Stimulated activated CD8-positive, alpha-beta memory T cell treated with anti-CD3 and anti-CD28 coated beads, Interleukin-7, amount 100 ng/mL, for 4 hours (primary cell): ENCODE measurements around the gene RARRES1.
"Not testable (repeated sequence)": the region's sequence is repeated elsewhere in the genome, so short reads cannot be mapped to it uniquely, and the experiment has no call there.

Source experiments
- DNase-seq, 2 donors: peaks; one replicate each; pipeline ENCODE4 v3.0.0-alpha.2; 2020; ENCODE audit warnings: low read depth in 2 of 2

The RARRES1 gene

DNA sequence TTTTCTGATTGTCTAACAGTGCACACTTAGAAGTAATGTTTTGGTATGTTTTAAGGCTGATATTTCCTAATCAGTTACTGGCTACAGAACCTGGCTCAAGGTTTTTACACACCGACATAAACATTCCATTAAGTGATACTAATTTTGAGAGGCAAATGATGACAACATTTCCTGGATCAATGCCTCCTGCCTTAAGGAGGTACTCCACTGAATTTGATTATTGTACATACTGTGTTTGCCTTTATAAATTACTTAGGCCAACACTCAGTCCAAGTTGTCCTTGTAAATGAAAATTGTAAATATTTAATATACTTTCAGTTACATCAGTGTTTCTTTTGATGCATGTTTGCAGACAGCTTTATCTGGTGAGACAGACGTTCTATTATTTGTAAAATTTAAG lies 35.6 kb downstream of the RARRES1 start:
- no peak for DNase-seq

DNA sequence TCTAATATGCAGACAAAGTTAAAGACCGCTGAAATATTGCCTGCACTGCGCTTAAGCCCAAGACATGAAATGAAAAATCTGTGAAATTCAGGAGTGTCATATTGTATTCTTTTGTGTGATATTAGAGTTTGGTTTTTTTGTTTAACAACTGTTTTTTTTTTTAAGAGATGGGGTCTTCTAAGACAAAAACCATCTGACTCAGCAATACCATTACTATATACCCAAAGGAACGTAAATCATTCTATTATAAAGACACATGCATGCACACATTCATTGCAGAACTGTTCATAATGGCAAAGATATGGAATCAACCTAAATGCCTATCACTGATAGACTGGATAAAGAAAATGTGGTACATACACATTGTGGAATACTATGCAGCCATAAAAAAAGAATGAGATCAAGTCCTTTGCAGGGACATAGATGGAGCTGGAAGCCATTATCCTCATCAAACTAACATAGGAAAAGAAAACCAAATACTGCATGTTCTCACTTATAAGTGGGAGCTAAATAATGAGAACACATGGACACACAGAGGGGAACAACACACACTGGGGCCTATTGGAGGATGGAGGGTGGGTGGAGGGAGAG lies 38.3 kb downstream of the RARRES1 start:
- not testable (repeated sequence) for DNase-seq

DNA sequence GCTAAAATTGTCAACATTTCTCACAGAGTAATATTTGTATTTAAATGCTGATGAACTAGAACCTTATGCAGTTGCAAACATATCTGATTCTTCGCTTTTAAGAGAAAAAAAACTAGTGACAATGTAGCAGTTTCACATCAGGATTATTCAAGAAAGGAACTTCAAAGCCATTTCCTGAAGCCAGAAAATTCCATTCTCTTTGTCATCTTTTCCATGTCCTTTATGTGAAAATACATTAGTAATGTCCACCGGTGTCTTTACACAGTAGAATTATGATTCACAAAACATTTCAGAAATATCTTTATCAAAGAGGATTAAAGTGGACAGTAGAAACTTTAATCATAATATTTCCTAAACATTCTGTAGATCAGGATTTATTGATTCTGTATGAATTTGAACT lies 47.1 kb downstream of the RARRES1 start:
- no peak for DNase-seq

DNA sequence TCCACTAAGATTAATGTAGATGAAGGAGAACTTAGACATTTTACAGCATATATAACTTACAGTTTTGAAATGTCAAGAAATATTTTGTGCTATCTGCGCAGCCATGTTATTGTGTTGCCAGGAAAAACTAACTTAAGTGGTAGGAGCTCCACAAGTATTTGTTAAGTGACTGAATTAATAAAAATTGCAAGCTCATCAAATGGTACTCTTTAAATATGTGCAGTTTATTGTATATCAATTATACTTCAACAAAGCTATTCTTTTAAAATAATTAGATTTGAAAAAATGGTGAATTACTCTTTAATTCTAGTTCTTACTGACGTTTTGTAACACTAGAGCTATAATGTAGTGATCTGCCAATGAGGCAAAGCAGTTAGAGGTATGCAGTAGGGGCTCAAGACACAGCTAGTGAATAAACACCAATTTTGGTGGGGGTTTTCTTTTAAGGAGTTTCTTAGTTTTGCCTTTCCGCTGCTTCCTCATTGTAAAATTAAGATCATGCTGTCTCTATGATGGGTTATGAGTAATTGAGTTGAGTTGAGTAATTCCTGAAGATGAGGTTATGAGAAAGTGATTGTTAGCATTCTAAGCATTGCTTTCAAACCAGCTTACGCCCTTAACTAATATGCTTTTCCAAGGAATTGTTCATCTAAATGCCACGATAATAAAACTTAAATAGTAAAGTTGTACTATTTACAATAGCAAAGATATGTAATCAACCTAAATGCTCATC lies 48.9 kb downstream of the RARRES1 start:
- no peak for DNase-seq

DNA sequence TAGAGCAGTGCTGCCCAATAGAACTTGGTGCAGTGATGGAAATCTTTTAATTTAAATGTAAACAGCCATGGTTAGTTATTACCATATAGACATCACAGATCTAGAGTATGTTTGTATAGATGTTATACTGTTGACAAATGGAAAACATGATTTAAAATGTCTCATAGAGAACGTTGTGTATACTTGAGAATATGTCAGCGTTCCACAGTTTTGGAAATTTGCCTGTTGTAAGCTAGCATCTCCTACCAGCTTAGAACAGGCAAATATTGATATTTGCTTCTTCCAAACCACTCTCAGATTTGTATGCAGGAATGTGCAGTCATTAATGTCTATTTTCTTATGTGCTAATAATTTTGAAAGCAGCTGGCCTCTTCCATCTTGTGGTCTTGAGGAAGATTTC lies 51.4 kb downstream of the RARRES1 start:
- DNase-seq = no peak

DNA sequence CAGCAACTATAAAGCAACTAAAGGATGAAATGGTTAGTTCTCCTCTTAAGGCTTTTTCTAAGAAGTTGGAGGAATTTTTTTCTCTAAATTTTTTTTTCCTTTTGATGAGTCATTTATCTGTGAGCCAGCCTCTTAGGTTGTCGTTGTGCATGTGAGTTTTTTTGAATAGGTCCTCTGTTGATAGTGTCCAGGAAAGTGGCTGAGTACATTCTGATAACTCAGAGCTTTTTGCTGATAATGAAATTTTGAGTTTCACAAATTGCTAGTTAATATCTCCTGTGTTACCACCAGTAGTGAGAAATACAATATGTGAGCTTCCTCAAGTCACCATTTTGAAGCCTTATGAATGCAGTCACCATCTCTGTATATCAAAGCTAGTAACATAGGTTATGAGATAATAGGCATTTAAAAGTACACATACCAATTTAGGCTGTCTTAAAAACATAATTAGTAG lies 52.7 kb downstream of the RARRES1 start:
- no peak for DNase-seq

DNA sequence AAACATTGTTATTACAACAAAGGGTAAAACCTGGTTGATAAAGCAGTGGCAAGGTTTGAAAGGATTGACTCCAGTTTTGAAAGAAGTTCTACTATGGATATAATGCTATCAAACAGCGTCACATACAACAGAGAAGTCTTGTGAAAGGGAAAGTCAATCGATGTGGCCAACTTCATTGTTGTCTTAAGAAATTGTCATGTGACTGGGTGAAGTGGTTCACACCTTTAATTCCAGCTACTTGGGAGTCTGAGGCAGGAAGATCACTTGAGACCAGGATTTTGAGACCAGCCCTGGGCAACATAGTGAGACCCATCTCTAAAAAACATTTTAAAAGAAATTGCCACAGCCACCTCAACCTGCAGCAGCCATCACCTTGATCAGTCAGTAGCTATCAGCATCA lies 53.6 kb downstream of the RARRES1 start:
- DNase-seq = no peak

DNA sequence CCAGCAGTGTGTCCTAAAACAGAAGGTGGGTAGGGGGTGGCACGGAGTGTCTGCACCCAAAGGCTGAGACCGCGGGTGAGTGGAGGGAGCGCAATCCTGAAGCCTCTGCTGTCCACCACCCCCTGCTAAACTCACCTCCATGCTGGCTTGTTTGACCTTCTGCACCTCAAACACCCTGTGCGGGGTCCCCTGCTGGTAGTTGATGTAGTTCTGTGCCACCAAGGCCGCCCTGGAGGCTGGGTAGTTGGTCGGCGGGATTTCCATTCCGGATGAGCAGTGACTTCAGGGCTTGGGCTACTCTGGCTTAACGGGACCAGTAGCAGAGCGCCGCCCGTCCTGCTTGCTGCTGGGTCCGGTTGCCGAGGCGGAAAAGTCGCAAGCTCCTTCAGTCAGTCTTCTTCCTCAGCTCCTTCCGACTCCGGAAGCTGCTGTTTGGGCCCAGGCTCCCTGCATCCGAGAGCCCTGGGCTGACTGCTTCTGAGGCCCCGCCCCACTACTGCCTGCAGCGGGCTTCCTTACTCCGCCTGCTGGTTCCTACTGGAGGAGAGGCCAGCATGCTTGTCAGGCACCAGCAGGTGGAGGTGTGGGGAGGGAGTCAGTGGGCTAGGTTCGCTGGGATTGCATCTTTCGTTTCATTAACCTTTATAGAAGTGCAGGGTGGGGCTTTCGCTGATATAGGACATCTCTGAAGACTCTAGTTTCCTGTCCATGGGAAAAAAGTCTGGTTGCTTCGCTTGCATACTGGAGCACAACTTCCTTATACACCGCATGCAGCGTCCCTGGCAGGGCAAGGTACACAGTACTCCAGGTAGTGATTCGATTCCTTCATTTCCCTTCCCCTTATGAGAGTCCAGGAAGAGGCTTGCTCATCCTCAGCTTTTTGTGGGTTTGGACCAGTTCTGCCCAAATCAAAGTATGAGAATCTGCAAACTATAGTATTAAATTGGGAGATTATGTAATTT lies 59.8 kb downstream of the RARRES1 start, which contains the start of gene LXN:
LXN (minus strand) TSS at position 434 of the 962 bp plus-strand sequence; CDS start at position 264, 170 bp downstream.
- peak; percentile 39 to 60 for DNase-seq

DNA sequence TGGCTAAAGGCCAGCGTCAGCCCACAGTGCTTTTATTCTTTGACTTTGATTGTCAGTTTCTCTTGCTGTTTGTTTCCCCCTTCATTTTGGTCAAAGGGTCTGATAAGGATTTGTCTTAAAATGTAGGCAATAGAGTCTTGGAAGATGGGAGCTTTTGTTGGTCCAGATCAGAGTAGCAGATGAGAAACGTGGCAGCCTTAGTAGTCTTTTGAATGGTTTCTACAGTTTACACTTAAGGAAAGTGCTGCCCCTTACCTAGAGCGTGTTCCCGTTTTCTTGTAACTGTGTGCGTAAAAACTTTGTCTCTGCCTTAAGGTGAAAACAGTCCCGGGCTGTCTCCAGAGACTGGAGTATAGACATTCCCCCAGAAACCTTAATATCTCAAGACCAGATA lies 60.4 kb downstream of the RARRES1 start:
- no peak for DNase-seq

DNA sequence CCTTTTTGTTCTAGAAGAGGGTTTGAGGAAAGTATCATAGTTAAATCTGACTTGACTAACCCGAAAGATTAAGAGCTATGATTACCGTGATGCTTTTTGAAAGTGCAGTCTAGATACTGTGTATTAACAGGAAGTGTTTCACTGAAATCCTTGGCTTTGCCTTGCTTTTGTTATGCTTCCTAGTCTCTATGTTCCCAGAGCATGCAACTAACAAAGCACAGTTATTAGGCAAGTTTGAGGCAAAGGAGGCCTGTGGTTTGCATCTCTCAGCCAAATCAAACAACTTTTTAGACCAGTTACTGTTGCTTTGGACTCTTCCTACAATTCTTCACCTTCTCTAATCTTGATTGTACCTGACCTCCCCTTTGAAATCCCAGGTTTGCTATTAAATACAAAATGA lies 63.8 kb downstream of the RARRES1 start:
- DNase-seq = no peak

DNA sequence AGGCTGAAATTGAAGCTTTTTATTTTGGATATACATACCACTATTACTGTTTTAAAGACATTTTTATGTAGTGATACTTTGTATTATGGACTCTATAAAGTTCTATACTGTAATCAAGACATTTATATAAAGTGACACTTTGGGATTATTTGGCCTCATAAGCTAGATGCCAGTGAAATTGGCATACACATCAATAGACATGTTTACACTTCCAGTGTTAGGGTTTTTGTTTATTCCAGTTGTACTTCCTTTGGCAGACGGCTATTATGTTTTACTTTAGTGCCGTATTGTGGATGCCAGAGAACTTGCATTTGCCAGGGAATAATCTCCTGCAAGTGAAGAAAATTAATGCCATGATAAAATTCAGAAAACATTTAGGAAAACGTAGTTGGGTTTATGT lies 65.8 kb downstream of the RARRES1 start:
- no peak for DNase-seq

DNA sequence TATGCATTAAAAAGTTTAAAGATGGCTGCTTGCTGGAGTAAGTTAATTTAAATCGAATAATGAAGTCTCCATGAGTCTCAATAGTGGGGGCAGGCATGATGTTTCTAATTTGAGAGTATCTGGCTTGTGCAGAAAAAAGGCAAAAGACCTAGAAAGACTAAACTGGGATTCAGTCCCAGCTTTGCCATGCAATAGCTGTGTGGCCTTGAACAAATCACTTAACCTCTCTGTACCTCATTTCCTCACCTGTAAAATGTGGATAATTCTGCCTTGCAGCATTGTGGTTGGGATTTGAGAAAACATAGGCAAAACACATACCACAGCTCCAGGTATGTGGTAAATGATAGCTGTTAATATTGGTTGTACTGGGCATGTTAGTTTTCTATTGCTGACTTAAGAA lies 68.4 kb downstream of the RARRES1 start:
- DNase-seq = no peak

DNA sequence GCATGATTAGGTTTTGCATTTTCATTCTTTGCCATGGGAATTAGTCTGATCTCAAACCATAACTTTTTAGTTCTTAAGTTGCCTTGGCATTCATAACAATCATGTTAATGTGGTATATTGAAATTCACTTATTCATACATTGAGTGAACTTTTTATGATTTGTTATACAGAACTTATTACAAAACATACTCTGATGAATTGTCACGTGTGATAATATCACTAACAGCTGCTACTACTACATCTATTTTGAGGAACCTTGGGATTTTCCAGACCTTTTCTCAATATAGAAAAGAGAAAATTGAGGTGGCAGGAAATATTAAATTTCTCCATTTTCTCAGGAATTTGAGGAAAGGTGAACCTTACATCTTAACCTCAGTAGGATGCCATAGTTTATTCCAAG lies 69.0 kb downstream of the RARRES1 start:
- no peak for DNase-seq

DNA sequence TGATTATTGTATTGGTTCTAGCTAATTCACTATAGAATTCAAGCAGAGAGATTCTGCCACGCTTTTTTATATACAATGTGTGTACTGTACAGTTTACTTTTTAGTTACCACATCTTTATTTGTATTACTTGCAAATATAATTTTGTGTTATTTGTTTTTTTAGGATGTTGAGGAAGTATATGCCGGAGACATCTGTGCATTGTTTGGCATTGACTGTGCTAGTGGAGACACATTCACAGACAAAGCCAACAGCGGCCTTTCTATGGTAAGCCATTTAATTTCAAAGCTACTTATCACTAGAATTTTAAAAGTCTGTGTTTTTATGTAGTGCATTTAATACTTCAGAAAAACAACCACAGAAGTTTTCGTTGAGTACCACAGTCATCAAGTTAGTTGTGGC lies 71.5 kb downstream of the RARRES1 start:
- DNase-seq = no peak

DNA sequence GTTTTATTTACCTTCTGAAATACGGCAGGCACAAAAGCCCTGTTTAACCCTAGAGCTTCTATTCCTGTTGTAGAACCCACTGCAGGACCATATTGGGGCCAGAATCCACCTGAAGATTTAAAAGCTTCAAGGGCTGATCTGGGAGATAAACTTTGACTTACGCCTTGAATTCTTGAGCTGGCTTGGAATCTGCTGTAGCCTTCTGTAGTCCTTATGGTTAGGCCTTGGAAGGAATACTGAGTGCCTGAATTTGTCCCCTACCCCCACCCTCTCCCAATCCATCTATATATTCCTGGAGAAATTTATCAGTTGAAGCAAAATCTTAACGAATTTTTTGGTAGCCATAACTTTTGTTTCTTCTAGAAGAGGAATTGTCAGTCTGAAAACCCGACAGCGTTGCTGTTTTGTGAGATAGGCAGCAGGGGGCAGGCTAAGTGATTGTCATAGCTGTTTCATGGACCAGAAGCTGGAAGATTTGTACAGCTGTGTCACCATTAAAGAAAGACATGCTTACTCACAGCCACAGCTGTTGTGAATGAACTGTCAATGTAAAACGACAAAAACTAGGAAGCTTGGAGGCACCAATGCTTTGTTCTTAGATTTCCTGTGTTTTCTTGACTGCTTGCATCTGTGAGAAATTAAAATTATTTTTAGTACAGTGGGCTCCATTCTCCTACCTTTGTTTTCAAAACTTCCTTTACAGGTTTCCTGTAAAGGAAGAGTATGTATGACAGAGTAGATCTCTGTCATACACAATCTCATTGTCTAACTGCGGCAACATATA lies 72.6 kb downstream of the RARRES1 start:
- DNase-seq = peak in 1 of 2 donors; percentile 24

DNA sequence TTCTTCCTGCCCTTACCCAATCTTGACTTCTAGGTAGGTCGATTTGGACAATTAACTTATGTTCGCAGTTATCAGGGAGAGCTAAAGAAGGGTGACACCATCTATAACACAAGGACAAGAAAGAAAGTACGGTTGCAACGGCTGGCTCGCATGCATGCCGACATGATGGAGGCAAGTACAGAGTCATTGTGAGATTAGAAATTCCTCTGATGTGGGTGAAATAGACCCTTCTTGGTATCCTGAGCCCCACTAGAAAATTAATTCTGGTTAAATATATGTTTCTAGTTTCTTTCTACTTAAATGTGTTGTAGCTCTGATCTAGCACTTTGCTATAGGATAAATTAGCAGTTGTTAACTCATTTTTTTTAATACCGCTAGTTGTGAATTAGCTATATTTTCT lies 73.4 kb downstream of the RARRES1 start:
- DNase-seq = no peak

DNA sequence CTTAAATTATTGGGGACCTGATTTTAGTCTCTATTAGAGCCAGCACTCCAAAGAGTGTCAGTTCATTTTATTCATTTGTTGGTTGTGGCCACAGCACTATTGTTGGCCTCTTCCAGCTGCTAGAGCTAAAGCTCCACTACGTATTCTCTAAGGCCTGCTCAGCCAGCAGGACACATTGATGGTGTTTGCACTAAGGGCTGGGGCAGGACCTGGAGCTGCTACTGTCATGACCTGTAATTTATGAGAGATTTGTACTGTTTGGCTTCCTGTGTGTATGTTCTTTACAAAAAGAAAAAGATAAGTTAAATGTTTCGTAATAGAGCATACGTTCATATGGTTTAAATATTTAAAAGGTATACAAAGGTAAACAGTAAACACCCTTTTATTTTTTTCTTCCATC lies 79.8 kb downstream of the RARRES1 start:
- DNase-seq = no peak

DNA sequence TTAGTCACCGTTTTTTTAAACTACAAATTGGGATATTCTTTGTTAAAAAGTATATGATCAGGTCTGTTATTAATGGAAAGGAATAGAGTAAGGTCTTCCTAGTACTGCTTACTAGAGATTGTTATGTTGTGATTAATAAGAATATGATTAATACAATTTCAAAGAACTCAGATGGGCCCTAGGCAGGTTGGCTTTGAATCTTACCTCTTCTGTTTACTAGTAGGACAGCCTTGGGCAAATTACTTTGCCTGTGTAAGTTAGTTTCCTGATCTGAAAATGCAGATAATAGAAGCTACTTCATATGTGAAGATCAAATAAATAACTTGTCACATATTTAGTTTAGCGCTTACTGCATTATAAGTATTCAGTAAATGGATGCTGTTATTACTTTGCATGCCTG lies 81.1 kb downstream of the RARRES1 start:
- DNase-seq = no peak

DNA sequence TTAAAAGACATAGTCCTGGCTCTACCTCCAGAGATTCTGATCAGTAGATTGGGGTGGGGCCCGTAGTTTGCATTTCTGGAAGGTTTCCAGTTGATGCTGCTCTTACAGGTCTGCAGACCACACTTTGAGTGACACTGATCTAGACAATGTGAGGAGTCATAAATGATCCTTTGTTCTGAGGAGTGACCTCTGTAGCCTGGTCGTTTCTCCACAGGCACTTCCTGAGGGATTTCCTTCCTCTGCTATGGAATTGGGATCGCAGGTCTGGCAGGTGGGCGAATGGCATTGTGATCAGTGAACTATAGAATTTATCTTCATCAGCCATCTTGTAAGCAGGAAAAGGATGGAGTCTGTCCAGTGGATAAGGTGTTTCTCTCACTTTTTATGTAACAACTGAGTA lies 82.5 kb downstream of the RARRES1 start:
- DNase-seq = no peak
